ENCODE measurements around the gene IL18R1. TPM values are rescaled to one million over a fixed set of nuclear protein-coding genes. Genes with fewer than 3 reads are reported as not detected.

The IL18R1 gene
- total and polyA plus RNA-seq, 2 donors: 3.3 TPM

- Histone ChIP-seq H3K27ac (ENCODE audit: low read depth) (no peak overlapping the region), H3K36me3 (ENCODE audit: insufficient read depth) (no peaks in the 10 kb centered on the region), H3K4me1 (ENCODE audit: insufficient read depth) (no peaks in the 10 kb centered on the region), H3K4me3 (ENCODE audit: low read depth, low read length) (no peak overlapping the region)
- WGBS: 42% methylated on average over 4 of the region's 4 CpGs
- DNase-seq (ENCODE audit: extremely low spot score): no peak
Observed at GRCh38 chr2:102437122-102437521, 81.5 kb downstream of the IL18R1 start.

- no peak for DNase-seq (ENCODE audit: extremely low spot score)
- Histone ChIP-seq H3K27ac (ENCODE audit: low read depth) (no peak overlapping the region), H3K36me3 (ENCODE audit: insufficient read depth) (no peaks in the 10 kb centered on the region), H3K4me3 (ENCODE audit: low read depth, low read length) (no peak overlapping the region), H3K4me1 (ENCODE audit: insufficient read depth) (no peaks in the 10 kb centered on the region)
- 83% methylated on average over 3 of the region's 3 CpGs for WGBS
Observed at GRCh38 chr2:102438111-102438510, 82.5 kb downstream of the IL18R1 start.

GRCh38 chr2:102438578-102438977 lies 83.0 kb downstream of the IL18R1 start:
- Histone ChIP-seq H3K4me1 (ENCODE audit: insufficient read depth) (no peaks in the 10 kb centered on the region), H3K27ac (ENCODE audit: low read depth) (no peak overlapping the region), H3K36me3 (ENCODE audit: insufficient read depth) (no peaks in the 10 kb centered on the region), H3K4me3 (ENCODE audit: low read depth, low read length) (no peak overlapping the region)
- DNase-seq (ENCODE audit: extremely low spot score): no peak
- WGBS: 89% methylated on average over 2 of the region's 2 CpGs

GRCh38 chr2:102439065-102439695 lies 83.6 kb downstream of the IL18R1 start:
- WGBS: 58% methylated on average over 6 of the region's 6 CpGs
- no peak for DNase-seq (ENCODE audit: extremely low spot score)
- H3K36me3 ChIP-seq (ENCODE audit: insufficient read depth): no peaks in the 10 kb centered on the region
- no peak overlapping the region for H3K4me3 ChIP-seq (ENCODE audit: low read depth, low read length)
- no peaks in the 10 kb centered on the region for H3K4me1 ChIP-seq (ENCODE audit: insufficient read depth)
- H3K27ac ChIP-seq (ENCODE audit: low read depth): no peak overlapping the region

- Histone ChIP-seq H3K27ac (ENCODE audit: low read depth) (no peak overlapping the region), H3K36me3 (ENCODE audit: insufficient read depth) (no peaks in the 10 kb centered on the region), H3K4me3 (ENCODE audit: low read depth, low read length) (no peak overlapping the region), H3K4me1 (ENCODE audit: insufficient read depth) (no peaks in the 10 kb centered on the region)
- no peak for DNase-seq (ENCODE audit: extremely low spot score)
- 30% methylated on average over 13 of the region's 13 CpGs for WGBS
Observed at GRCh38 chr2:102442967-102443828, 87.6 kb downstream of the IL18R1 start.

DNA sequence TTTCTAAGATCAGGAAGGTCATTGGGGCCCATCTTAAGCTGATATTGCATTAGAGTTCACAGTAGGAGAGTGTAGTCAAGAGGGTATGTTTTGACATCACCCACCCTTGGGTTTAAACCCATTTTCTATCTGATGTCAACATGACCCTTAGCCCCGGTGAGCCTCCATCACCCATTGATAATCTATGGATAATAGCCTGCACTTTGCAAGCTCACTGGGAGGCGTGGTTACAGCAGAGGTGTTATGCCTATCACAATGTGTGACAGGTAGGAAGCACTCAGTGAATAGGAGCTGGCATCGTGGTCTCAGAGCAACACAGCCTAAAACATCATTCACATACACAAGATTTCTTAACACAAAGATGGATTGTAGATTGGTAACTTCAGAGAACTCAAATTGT lies 88.6 kb downstream of the IL18R1 start:
- no peaks in the 10 kb centered on the region for H3K36me3 ChIP-seq (ENCODE audit: insufficient read depth)
- no peak overlapping the region for H3K4me3 ChIP-seq (ENCODE audit: low read depth, low read length)
- 78% methylated on average over 3 of the region's 3 CpGs for WGBS
- DNase-seq (ENCODE audit: extremely low spot score): no peak
- no peak overlapping the region for H3K27ac ChIP-seq (ENCODE audit: low read depth)
- H3K4me1 ChIP-seq (ENCODE audit: insufficient read depth): no peaks in the 10 kb centered on the region

DNA sequence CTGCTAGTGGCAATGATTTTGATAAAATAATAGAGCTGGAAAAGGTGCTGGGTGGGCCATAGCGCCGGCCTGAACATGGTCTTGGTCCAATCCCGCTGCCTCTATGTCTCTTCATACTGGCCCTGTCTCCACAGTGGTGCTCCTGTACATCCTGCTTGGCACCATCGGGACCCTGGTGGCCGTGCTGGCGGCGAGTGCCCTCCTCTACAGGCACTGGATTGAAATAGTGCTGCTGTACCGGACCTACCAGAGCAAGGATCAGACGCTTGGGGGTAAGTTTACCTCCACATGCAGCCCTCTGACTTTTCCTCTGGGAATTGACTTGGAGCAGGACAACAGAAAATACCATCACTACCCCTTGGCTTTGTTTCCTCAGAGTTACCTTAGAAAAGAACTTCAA lies 91.3 kb downstream of the IL18R1 start:
- no peaks in the 10 kb centered on the region for H3K36me3 ChIP-seq (ENCODE audit: insufficient read depth)
- no peak for DNase-seq (ENCODE audit: extremely low spot score)
- H3K27ac ChIP-seq (ENCODE audit: low read depth): no peak overlapping the region
- H3K4me1 ChIP-seq (ENCODE audit: insufficient read depth): no peaks in the 10 kb centered on the region
- H3K4me3 ChIP-seq (ENCODE audit: low read depth, low read length): no peak overlapping the region
- 95% methylated on average over 9 of the region's 9 CpGs for WGBS

Small RNA genes within 50 kb of the gene (small RNA-seq; reads per million reads assigned to genes)
- not detected for gene MIR4772

Other genes starting within 250 kb of the IL18R1 start
- 34.9 TPM for gene IL1R1, start 213.1 kb upstream of the IL18R1 start, total RNA-seq
- gene IL1R1, start 213.1 kb upstream of the IL18R1 start, polyA plus RNA-seq: 72.7 TPM
- 0.90 TPM for gene IL1RL2, start 168.8 kb upstream of the IL18R1 start, total RNA-seq
- gene IL1RL2, start 168.8 kb upstream of the IL18R1 start, polyA plus RNA-seq: 0.33 TPM
- gene IL1RL1, start 44.2 kb upstream of the IL18R1 start, total RNA-seq: 12.8 TPM
- 7.3 TPM for gene IL1RL1, start 44.2 kb upstream of the IL18R1 start, polyA plus RNA-seq
- 0.79 TPM for gene IL18RAP, start 67.4 kb downstream of the IL18R1 start, total RNA-seq
- gene IL18RAP, start 67.4 kb downstream of the IL18R1 start, polyA plus RNA-seq: 0.41 TPM
- 2.9 TPM for gene SLC9A4, start 117.4 kb downstream of the IL18R1 start, total RNA-seq
- 0.22 TPM for gene SLC9A4, start 117.4 kb downstream of the IL18R1 start, polyA plus RNA-seq